GM18520 (cell line): ENCODE measurements around the gene FRA10AC1.
"Not testable (repeated sequence)": the region's sequence is repeated elsewhere in the genome, so short reads cannot be mapped to it uniquely, and the experiment has no call there.

ENCODE experiments used
- ATAC-seq: cut with Tn5 transposase; IDR thresholded peaks from one replicate; pipeline ENCODE4 v1.9.1; 2021; ENCODE audit not compliant: unreplicated experiment

FRA10AC1 gene

GRCh38 chr10:93703841-93704240 lies 1.4 kb upstream of the FRA10AC1 start:
- no peak for ATAC-seq

GRCh38 chr10:93703066-93703465 lies 674 bp upstream of the FRA10AC1 start:
- no peak for ATAC-seq

GRCh38 chr10:93701866-93702209 lies 554 bp downstream of the FRA10AC1 start:
- ATAC-seq = peak; percentile 5

GRCh38 chr10:93697207-93697606 lies 5.2 kb downstream of the FRA10AC1 start:
- ATAC-seq = no peak

GRCh38 chr10:93696582-93696981 lies 5.8 kb downstream of the FRA10AC1 start:
- ATAC-seq = not testable (repeated sequence)

- ATAC-seq = no peak
These were observed 6.7 kb downstream of the FRA10AC1 start for GRCh38 chr10:93695740-93696139.

- ATAC-seq = no peak
These were observed 14.7 kb downstream of the FRA10AC1 start for GRCh38 chr10:93687737-93688136.

GRCh38 chr10:93680412-93681047 lies 21.9 kb downstream of the FRA10AC1 start:
- ATAC-seq = no peak

- no peak for ATAC-seq
These were observed 23.4 kb downstream of the FRA10AC1 start for GRCh38 chr10:93678805-93679587.

- no peak for ATAC-seq
These were observed 24.0 kb downstream of the FRA10AC1 start for GRCh38 chr10:93678386-93678785.

- no peak for ATAC-seq
These were observed 28.6 kb downstream of the FRA10AC1 start for GRCh38 chr10:93673791-93674190.

- ATAC-seq = no peak
These were observed 29.5 kb downstream of the FRA10AC1 start for GRCh38 chr10:93672890-93673289.

- ATAC-seq = no peak
These were observed 30.2 kb downstream of the FRA10AC1 start for GRCh38 chr10:93672022-93672678.

GRCh38 chr10:93671042-93671441 lies 31.4 kb downstream of the FRA10AC1 start:
- ATAC-seq = no peak

- no peak for ATAC-seq
These were observed 32.0 kb downstream of the FRA10AC1 start for GRCh38 chr10:93670372-93670771.

- ATAC-seq = no peak
These were observed 34.6 kb downstream of the FRA10AC1 start for GRCh38 chr10:93667795-93668194.

- no peak for ATAC-seq
These were observed 36.4 kb downstream of the FRA10AC1 start for GRCh38 chr10:93666030-93666429.

GRCh38 chr10:93657757-93658156 lies 44.6 kb downstream of the FRA10AC1 start:
- ATAC-seq = no peak

- ATAC-seq = no peak
These were observed 46.2 kb downstream of the FRA10AC1 start for GRCh38 chr10:93656155-93656554.

GRCh38 chr10:93654201-93654600 lies 48.2 kb downstream of the FRA10AC1 start:
- no peak for ATAC-seq

GRCh38 chr10:93652857-93653256 lies 49.5 kb downstream of the FRA10AC1 start:
- ATAC-seq = no peak

- no peak for ATAC-seq
These were observed 62.6 kb downstream of the FRA10AC1 start for GRCh38 chr10:93639791-93640190.
